H9 (cell line): ENCODE results near the gene RBM12. TPM values are rescaled to one million over a fixed set of nuclear protein-coding genes. Genes with fewer than 3 reads are reported as not detected.
"Not testable (repeated sequence)": the region's sequence is repeated elsewhere in the genome, so short reads cannot be mapped to it uniquely, and the experiment has no call there.

ENCODE experiments used
- DNase-seq: peaks from one replicate; pipeline ENCODE4 v3.0.0-alpha.2; 2017
- H2AFZ ChIP-seq: one replicate; pipeline ENCODE4 v1.6.1; 2013; ENCODE audit warnings: mild to moderate bottlenecking, low read length, control low read depth, moderate library complexity
- H2AK5ac ChIP-seq: 2 replicates; pipeline ENCODE4 v1.6.1; 2013; ENCODE audit warnings: low read length, control low read depth, mixed read lengths; ENCODE audit not compliant: insufficient read length
- H2BK120ac ChIP-seq: one replicate; pipeline ENCODE4 v1.6.1; 2013; ENCODE audit warnings: low read depth, mild to moderate bottlenecking, low read length, control low read depth, inconsistent platforms; ENCODE audit not compliant: poor library complexity, severe bottlenecking
- H2BK12ac ChIP-seq: 2 replicates; pipeline ENCODE4 v1.6.1; 2013; ENCODE audit warnings: low read length, control low read depth, mixed read lengths, low read depth; ENCODE audit not compliant: insufficient read length
- H2BK15ac ChIP-seq: 2 replicates; pipeline ENCODE4 v1.6.1; 2013; ENCODE audit warnings: low read depth, low read length, control low read depth
- H2BK20ac ChIP-seq: one replicate; pipeline ENCODE4 v1.6.1; 2013; ENCODE audit warnings: low read depth, mild to moderate bottlenecking, low read length, control low read depth, inconsistent platforms; ENCODE audit not compliant: poor library complexity, severe bottlenecking
- H2BK5ac ChIP-seq: 2 replicates; pipeline ENCODE4 v1.6.1; 2013; ENCODE audit warnings: low read length, control low read depth, mixed read lengths; ENCODE audit not compliant: insufficient read length
- H3K14ac ChIP-seq: 2 replicates; pipeline ENCODE4 v1.6.1; 2013; ENCODE audit warnings: low read length, control low read depth; ENCODE audit not compliant: insufficient read depth
- H3K18ac ChIP-seq: 2 replicates; pipeline ENCODE4 v1.6.1; 2013; ENCODE audit warnings: low read depth, mild to moderate bottlenecking, mixed read lengths, low read length, control low read depth; ENCODE audit not compliant: insufficient read length
- H3K23ac ChIP-seq: 2 replicates; pipeline ENCODE4 v1.6.1; 2013; ENCODE audit warnings: low read length, control low read depth, mixed read lengths, low read depth; ENCODE audit not compliant: insufficient read length
- H3K23me2 ChIP-seq: 2 replicates; pipeline ENCODE4 v1.6.1; 2013; ENCODE audit warnings: low read depth, mild to moderate bottlenecking, mixed read lengths, low read length, control low read depth; ENCODE audit not compliant: insufficient read length, poor library complexity, severe bottlenecking
- H3K27ac ChIP-seq: 2 replicates; pipeline ENCODE4 v1.5.1; 2013; ENCODE audit warnings: low read length, control low read depth, mixed read lengths, low read depth; ENCODE audit not compliant: insufficient read length
- H3K27me3 ChIP-seq: 2 replicates; pipeline ENCODE4 v1.6.1; 2013; ENCODE audit warnings: low read length, control low read depth, inconsistent platforms; ENCODE audit not compliant: insufficient read depth
- H3K4ac ChIP-seq: 2 replicates; pipeline ENCODE4 v1.6.1; 2013; ENCODE audit warnings: low read depth, mild to moderate bottlenecking, control low read depth, inconsistent platforms, low read length, moderate library complexity
- H3K4me1 ChIP-seq: 2 replicates; pipeline ENCODE4 v1.6.1; 2013; ENCODE audit warnings: low read length, control low read depth, inconsistent platforms; ENCODE audit not compliant: insufficient read depth
- H3K4me2 ChIP-seq: 2 replicates; pipeline ENCODE4 v1.6.1; 2013; ENCODE audit warnings: low read length, control low read depth, mixed read lengths; ENCODE audit not compliant: insufficient read length, insufficient read depth
- H3K56ac ChIP-seq: 2 replicates; pipeline ENCODE4 v1.6.1; 2013; ENCODE audit warnings: low read depth, mild to moderate bottlenecking, mixed read lengths, low read length, control low read depth; ENCODE audit not compliant: insufficient read length
- H3K79me1 ChIP-seq: 2 replicates; pipeline ENCODE4 v1.6.1; 2013; ENCODE audit warnings: low read depth, mild to moderate bottlenecking, moderate library complexity, low read length, control low read depth, inconsistent platforms; ENCODE audit not compliant: insufficient read depth, poor library complexity, severe bottlenecking
- H3K79me2 ChIP-seq: 2 replicates; pipeline ENCODE4 v1.6.1; 2013; ENCODE audit warnings: low read length, control low read depth, inconsistent platforms; ENCODE audit not compliant: insufficient read depth
- H3K9ac ChIP-seq: 2 replicates; pipeline ENCODE4 v1.6.1; 2013; ENCODE audit warnings: low read length, control low read depth, mixed read lengths; ENCODE audit not compliant: insufficient read length; ENCODE audit errors: extremely low read depth
- H3K9me3 ChIP-seq: one replicate; pipeline ENCODE4 v1.6.1; 2013; ENCODE audit warnings: low read depth, low read length, inconsistent platforms; ENCODE audit not compliant: control insufficient read depth
- H3T11ph ChIP-seq: one replicate; pipeline ENCODE4 v1.6.1; 2013; ENCODE audit warnings: mild to moderate bottlenecking, low read length, control low read depth, inconsistent platforms
- H4K20me1 ChIP-seq: one replicate; pipeline ENCODE4 v1.6.1; 2013; ENCODE audit not compliant: control insufficient read depth, insufficient read length, insufficient read depth
- H4K5ac ChIP-seq: 2 replicates; pipeline ENCODE4 v1.6.1; 2013; ENCODE audit warnings: low read depth, mild to moderate bottlenecking, mixed read lengths, low read length, control low read depth; ENCODE audit not compliant: insufficient read length
- H4K8ac ChIP-seq: replicated peaks from 2 replicates; pipeline ENCODE4 v1.6.1; 2013; ENCODE audit warnings: low read length, control low read depth, mixed read lengths, low read depth; ENCODE audit not compliant: insufficient read length
- H4K91ac ChIP-seq: 2 replicates; pipeline ENCODE4 v1.6.1; 2013; ENCODE audit warnings: low read depth, mild to moderate bottlenecking, moderate library complexity, mixed read lengths, low read length, control low read depth; ENCODE audit not compliant: insufficient read length
- H3K27ac Mint-ChIP-seq, 3 experiments: 2 replicates in 2 of 3; 3 replicates in 1 of 3; pipeline ENCODE4 v1.8.0; 2020 to 2021; ENCODE audit warnings: mixed read lengths in 3 of 3, mild to moderate bottlenecking in 1 of 3, moderate library complexity in 1 of 3
- H3K27me3 Mint-ChIP-seq: 2 replicates; pipeline ENCODE4 v1.8.0; 2021; ENCODE audit warnings: low read depth, mild to moderate bottlenecking, moderate library complexity, mixed read lengths
- H3K36me3 Mint-ChIP-seq, 3 experiments: 2 replicates in 2 of 3; 3 replicates in 1 of 3; pipeline ENCODE4 v1.8.0; 2020 to 2021; ENCODE audit warnings: low read depth in 3 of 3, mixed read lengths in 3 of 3; ENCODE audit not compliant: insufficient read depth in 1 of 3
- H3K4me1 Mint-ChIP-seq, 2 experiments: 2 replicates each; pipeline ENCODE4 v1.8.0; 2020; ENCODE audit warnings: mixed read lengths in 2 of 2
- H3K4me3 Mint-ChIP-seq, 2 experiments: 2 replicates in 1 of 2; 3 replicates in 1 of 2; pipeline ENCODE4 v1.8.0; 2020 to 2021; ENCODE audit warnings: mild to moderate bottlenecking in 2 of 2, mixed read lengths in 2 of 2, moderate library complexity in 1 of 2
- H3K9me3 Mint-ChIP-seq, 2 experiments: 2 replicates in 1 of 2; 3 replicates in 1 of 2; pipeline ENCODE4 v1.8.0; 2020; ENCODE audit warnings: mild to moderate bottlenecking in 2 of 2, mixed read lengths in 2 of 2, moderate library complexity in 1 of 2
- CTCF ChIP-seq: fragments of 200-600 bp; sonication (generic); conservative IDR thresholded peaks from 3 replicates; pipeline ENCODE4 v1.8.0; 2021; ENCODE audit warnings: antibody characterized with exemption, mild to moderate bottlenecking
- WGBS: extraction: QIAGEN DNeasy Blood & Tissue Kit; methylation state at CpG from one replicate; pipeline ENCODE4 v1.1.7; 2013; ENCODE audit warnings: missing lambda C conversion rate, low lambda C conversion rate, mixed read lengths; ENCODE audit not compliant: insufficient read length; ENCODE audit errors: extremely low coverage; 5-methylcytosine and 5-hydroxymethylcytosine counted together
- total RNA-seq: library from RNA; stranded (reverse); gene quantifications from 2 replicates; pipeline ENCODE4 v1.2.1, GENCODE V29; 2021

The RBM12 gene
- total RNA-seq, 1 experiment from 2014 or later: 260 TPM

- Histone ChIP-seq H3K9me3 (no peaks in the 10 kb centered on the region), H3K4ac (no peak overlapping the region), H4K20me1 (no peaks in the 10 kb centered on the region), H3K9ac (no peak overlapping the region), H2BK15ac (no peak overlapping the region), H2AFZ (no peak overlapping the region), H4K91ac (no peak overlapping the region), H2BK20ac (no peak overlapping the region), H3K56ac (no peak overlapping the region), H3K14ac (no peak overlapping the region), H3K27me3 (no peaks in the 10 kb centered on the region), H2BK5ac (no peak overlapping the region), H3K4me2 (no peak overlapping the region), H2BK12ac (no peak overlapping the region), H4K5ac (no peak overlapping the region), H3K4me1 (no peaks in the 10 kb centered on the region), H3K18ac (no peak overlapping the region), H2AK5ac (no peak overlapping the region), H2BK120ac (no peak overlapping the region), H3K23ac (no peak overlapping the region), H3K23me2 (no peaks in the 10 kb centered on the region), H3K79me1 (no peaks in the 10 kb centered on the region), H4K8ac (no peak overlapping the region), H3T11ph (no peak overlapping the region), H3K79me2 (no peaks in the 10 kb centered on the region), H3K27ac (no peak overlapping the region)
- no peak for DNase-seq
- Mint-ChIP-seq H3K27ac (no peak overlapping the region; a peak in 1 of 7 replicates), H3K9me3 (no peaks in the 10 kb centered on the region), H3K36me3 (peaks cover 51 to 91% (median 90%) of the 10 kb centered on the region in 3 experiments; a peak in 6 of 7 replicates), H3K4me3 (no peak overlapping the region), H3K4me1 (peaks cover 3 to 7% of the 10 kb centered on the region in 2 experiments), H3K27me3 (no peaks in the 10 kb centered on the region)
- no CpG with 5 or more reads among the region's 1 CpG for WGBS
- TF ChIP-seq CTCF: no peak
These were observed 43.8 kb upstream of the RBM12 start for GRCh38 chr20:35708502-35708901.

GRCh38 chr20:35706591-35707529 is 42.2 kb upstream of the RBM12 start:
- H2BK12ac ChIP-seq, H4K91ac ChIP-seq, H3K56ac ChIP-seq, H4K20me1 ChIP-seq, H3K4me1 Mint-ChIP-seq, H3K27me3 Mint-ChIP-seq, H3K27ac ChIP-seq, H3K9me3 ChIP-seq, H3K4ac ChIP-seq, DNase-seq, H2AK5ac ChIP-seq, H3K14ac ChIP-seq, H2AFZ ChIP-seq, H3K79me1 ChIP-seq, H3K4me2 ChIP-seq, H3K9me3 Mint-ChIP-seq, H3K27me3 ChIP-seq, H2BK20ac ChIP-seq, H2BK15ac ChIP-seq, H4K8ac ChIP-seq, H3T11ph ChIP-seq, H3K9ac ChIP-seq, H3K23ac ChIP-seq, H2BK120ac ChIP-seq, H3K18ac ChIP-seq, H4K5ac ChIP-seq, H3K23me2 ChIP-seq, H2BK5ac ChIP-seq, H3K79me2 ChIP-seq, H3K4me1 ChIP-seq, H3K4me3 Mint-ChIP-seq: not testable (repeated sequence)
- H3K36me3 Mint-ChIP-seq: peaks cover 42 to 93% (median 81%) of the 10 kb centered on the region in 3 experiments; a peak in 6 of 7 replicates
- no CpG with 5 or more reads among the region's 17 CpGs for WGBS
- 0 out of 7 replicates have a peak overlapping the region, but pooled peaks of 1 of the 3 experiments have one; percentile 65 for H3K27ac Mint-ChIP-seq
